ENCODE results near the gene MYD88.

The MYD88 gene

DNA sequence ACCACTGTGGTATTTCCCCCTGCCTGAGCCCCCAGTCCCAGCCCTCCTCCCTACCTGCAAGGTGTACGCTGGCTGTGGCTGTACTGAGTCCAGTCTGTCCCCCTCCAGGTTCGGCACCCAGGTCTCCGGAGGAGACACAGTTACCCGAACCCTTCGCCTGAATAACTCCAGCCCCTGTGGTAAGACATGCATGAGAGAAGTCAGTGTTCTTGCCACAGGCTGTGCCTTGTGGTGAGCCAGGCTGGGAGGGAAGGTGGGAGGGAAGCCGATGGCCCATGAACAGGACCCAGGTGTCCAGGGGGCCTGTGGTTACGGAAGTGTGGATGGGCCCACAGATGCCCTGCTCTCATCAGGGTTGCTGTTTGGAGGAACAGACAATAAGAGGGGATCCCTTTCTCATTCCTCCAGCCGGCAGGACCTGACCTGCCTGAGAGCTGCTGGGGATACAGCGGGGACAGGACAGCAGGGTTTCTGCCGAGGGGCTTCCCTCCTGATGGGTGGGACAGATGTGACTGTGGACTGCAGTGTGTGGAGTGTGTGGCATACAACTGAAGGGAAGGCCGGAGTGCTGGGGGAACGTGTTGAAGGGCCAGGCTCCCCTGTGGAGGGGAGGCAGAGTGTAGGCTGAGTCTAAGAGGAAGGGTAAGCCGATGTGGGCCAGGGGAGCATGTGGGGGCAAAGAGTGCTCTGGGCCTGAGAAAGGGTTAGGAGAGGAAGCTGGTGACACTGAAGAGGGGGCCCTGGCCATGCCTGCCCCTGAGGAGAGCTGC lies 23.4 kb upstream of the MYD88 start:
- no peak for TF ChIP-seq POLR2AphosphoS5 (IDR thresholded peaks at IDR 0.05; ENCODE audit: low read depth, low read length)
- TF ChIP-seq TAF1 (IDR thresholded peaks at IDR 0.05; ENCODE audit: borderline replicate concordance, insufficient read depth, low read length) = no peak
- no peak for TF ChIP-seq REST (IDR thresholded peaks at IDR 0.05; ENCODE audit: insufficient read depth in 1 of 2, low read depth in 2 of 2, low read length in 2 of 2)
- TF ChIP-seq FOXP2 (optimal IDR thresholded peaks at IDR 0.05; ENCODE audit: borderline replicate concordance, extremely low read depth, extremely low read length, insufficient read depth) = no peak
- TF ChIP-seq SIN3A (IDR thresholded peaks at IDR 0.05; ENCODE audit: borderline replicate concordance, insufficient read depth, low read length) = no peak

DNA sequence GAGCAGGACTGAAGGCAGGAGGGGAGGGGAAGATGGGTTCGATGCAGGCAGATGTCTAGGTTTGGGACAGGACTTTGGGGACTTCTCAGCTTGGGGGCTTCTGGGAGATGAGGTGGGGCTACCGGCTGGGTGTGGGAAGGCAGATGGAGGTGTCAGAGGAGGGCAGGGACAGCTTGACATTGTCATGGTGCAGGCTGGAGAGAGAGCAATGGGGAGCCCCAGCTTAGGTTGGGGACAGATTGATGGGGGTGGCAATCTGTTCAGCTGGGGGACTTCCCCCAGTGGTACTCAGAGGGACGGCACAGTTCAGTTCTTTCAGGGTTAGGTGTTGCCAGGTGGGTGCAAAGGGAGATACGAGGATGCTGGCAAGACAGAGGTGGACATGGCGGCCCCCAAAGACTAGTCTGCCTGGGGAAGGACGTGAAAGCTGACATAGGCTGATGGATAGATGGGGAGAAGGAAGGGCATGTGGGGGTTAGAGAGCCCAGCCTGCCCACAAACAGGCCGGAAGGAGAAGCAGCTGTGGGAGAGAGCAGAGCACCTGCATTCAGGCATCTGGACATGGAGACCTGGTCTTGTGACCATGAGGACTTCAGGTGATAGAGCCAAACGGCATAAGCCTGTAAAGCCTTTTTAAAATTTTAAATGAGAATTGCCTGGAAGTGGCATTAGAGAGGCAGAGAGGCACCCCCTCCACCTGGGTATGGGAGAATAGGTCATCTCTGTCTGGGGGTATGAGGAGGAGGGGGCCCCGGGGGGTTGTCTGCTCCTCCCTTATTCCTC lies 22.6 kb upstream of the MYD88 start:
- no peak for TF ChIP-seq REST (IDR thresholded peaks at IDR 0.05; ENCODE audit: insufficient read depth in 1 of 2, low read depth in 2 of 2, low read length in 2 of 2)
- no peak for TF ChIP-seq TAF1 (IDR thresholded peaks at IDR 0.05; ENCODE audit: borderline replicate concordance, insufficient read depth, low read length)
- no peak for TF ChIP-seq FOXP2 (optimal IDR thresholded peaks at IDR 0.05; ENCODE audit: borderline replicate concordance, extremely low read depth, extremely low read length, insufficient read depth)
- TF ChIP-seq SIN3A (IDR thresholded peaks at IDR 0.05; ENCODE audit: borderline replicate concordance, insufficient read depth, low read length) = no peak
- TF ChIP-seq POLR2AphosphoS5 (IDR thresholded peaks at IDR 0.05; ENCODE audit: low read depth, low read length) = no peak

DNA sequence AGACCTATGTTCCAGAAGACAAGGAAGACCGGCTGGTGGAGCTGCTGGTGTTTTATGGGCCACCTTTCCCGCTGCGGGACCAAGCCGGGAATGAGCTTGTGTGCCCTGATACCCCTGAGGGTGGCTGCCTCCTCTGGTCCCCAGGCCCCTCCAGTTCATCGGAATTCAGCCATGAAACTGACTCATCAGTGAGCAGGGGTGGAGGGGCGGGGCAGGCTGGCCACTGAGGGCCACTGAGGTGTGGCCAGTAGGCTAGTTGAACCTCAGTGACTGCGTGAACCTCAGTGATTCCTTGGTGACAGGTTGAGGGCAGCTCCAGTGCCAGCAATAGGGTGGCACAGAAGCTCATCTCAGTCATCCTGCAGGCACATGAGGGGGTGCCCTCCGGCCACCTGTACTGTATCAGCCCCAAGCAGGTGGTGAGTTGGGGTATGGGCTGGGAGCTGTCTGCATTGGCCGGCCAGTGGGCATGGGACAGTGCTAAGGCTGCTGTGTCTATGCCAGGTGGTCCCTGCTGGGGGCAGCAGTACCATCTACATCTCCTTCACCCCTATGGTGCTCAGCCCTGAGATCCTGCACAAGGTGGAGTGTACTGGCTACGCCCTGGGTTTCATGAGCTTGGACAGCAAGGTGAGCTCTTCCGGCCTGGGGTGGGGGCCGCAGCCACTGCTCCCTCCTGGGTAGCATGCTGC lies 21.8 kb upstream of the MYD88 start:
- TF ChIP-seq TAF1 (IDR thresholded peaks at IDR 0.05; ENCODE audit: borderline replicate concordance, insufficient read depth, low read length) (no peak), FOXP2 (optimal IDR thresholded peaks at IDR 0.05; ENCODE audit: borderline replicate concordance, extremely low read depth, extremely low read length, insufficient read depth) (no peak), POLR2AphosphoS5 (IDR thresholded peaks at IDR 0.05; ENCODE audit: low read depth, low read length) (no peak), SIN3A (IDR thresholded peaks at IDR 0.05; ENCODE audit: borderline replicate concordance, insufficient read depth, low read length) (no peak), REST (IDR thresholded peaks at IDR 0.05; ENCODE audit: insufficient read depth in 1 of 2, low read depth in 2 of 2, low read length in 2 of 2) (no peak)

DNA sequence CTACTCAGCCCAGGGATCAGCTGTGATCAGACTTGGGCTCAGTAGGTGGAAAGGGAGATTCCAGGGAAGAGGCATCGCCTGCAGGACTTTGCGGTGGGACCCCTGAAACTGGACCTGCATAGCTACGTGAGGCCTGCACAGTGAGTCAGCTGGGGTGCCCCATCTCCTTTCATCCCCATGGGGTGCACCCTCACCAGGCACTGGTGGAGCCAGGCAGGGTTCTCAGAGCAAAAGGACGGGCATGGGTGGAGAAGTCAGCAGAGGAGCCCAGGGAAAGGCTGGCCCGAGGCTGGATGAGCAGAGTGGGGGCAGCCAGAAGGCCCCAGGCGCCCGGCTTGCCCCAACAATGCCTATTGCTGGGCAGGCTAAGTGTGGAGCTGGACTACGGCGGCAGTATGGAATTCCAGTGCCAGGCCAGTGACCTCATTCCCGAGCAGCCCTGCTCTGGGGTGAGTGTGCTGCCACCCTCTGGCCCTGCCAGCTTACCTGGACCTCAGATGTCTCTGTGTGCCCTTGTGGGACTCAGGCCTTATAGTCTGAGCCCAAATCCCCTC lies 21.2 kb upstream of the MYD88 start:
- TF ChIP-seq SIN3A (IDR thresholded peaks at IDR 0.05; ENCODE audit: borderline replicate concordance, insufficient read depth, low read length) (no peak), TAF1 (IDR thresholded peaks at IDR 0.05; ENCODE audit: borderline replicate concordance, insufficient read depth, low read length) (no peak), POLR2AphosphoS5 (IDR thresholded peaks at IDR 0.05; ENCODE audit: low read depth, low read length) (no peak), REST (IDR thresholded peaks at IDR 0.05; ENCODE audit: insufficient read depth in 1 of 2, low read depth in 2 of 2, low read length in 2 of 2) (no peak), FOXP2 (optimal IDR thresholded peaks at IDR 0.05; ENCODE audit: borderline replicate concordance, extremely low read depth, extremely low read length, insufficient read depth) (no peak)

All from PFSK-1 (cell line).